IMR-90 (cell line): ENCODE data around the gene SPATA16. TPM values are rescaled to one million over a fixed set of nuclear protein-coding genes. Genes with fewer than 3 reads are reported as not detected.

Experiments used
- ATAC-seq: fragments of 200-7000 bp; cut with Tn5 transposase; 2 replicates; pipeline ENCODE4 v1.9.1; 2020; ENCODE audit warnings: low read depth, mild to moderate bottlenecking, moderate library complexity
- BruUV-seq: library from RNA; stranded (reverse); fragments of 400-500 nt; replicated peaks from 2 replicates; lab custom pipeline; 2021; lab: Mats Ljungman, UMichigan
- CTCF ChIA-PET: fragments of 300-600 bp; formaldehyde crosslinking; extraction: SDS; loops from one replicate; lab custom pipeline; 2021; ENCODE audit warnings: antibody characterized with exemption; lab: Yijun Ruan, JAX
- POLR2A ChIA-PET: fragments of 300-600 bp; sonication (Branson Sonifier 250); formaldehyde crosslinking; loops from one replicate; lab custom pipeline; 2022; ENCODE audit warnings: antibody characterized with exemption; ENCODE audit not compliant: unreplicated experiment; lab: Charles Lee
- DNase-seq: peaks from one replicate; pipeline ENCODE4 v3.0.0; 2013
- H2AFZ ChIP-seq: replicated peaks from 2 replicates; pipeline ENCODE3; 2013; ENCODE audit warnings: low read length, mild to moderate bottlenecking; ENCODE audit not compliant: poor library complexity
- H2AK5ac ChIP-seq: 2 replicates; pipeline ENCODE4 v1.6.1; 2013; ENCODE audit warnings: low read depth, low read length, inconsistent platforms
- H2AK9ac ChIP-seq: replicated peaks from 2 replicates; pipeline ENCODE3; 2013; ENCODE audit warnings: mild to moderate bottlenecking, low read depth, low read length, moderate library complexity; ENCODE audit not compliant: poor library complexity
- H2BK120ac ChIP-seq: 2 replicates; pipeline ENCODE4 v1.6.1; 2013; ENCODE audit warnings: low read depth, low read length, inconsistent platforms
- H2BK15ac ChIP-seq: 3 replicates; pipeline ENCODE4 v1.6.1; 2013; ENCODE audit warnings: low read depth, low read length, inconsistent platforms
- H2BK20ac ChIP-seq: 2 replicates; pipeline ENCODE4 v1.6.1; 2013; ENCODE audit warnings: low read depth, mild to moderate bottlenecking, inconsistent platforms, low read length, moderate library complexity
- H2BK5ac ChIP-seq: 2 replicates; pipeline ENCODE4 v1.6.1; 2013; ENCODE audit warnings: mild to moderate bottlenecking, low read depth, low read length, inconsistent platforms; ENCODE audit not compliant: poor library complexity, severe bottlenecking
- H3K14ac ChIP-seq: replicated peaks from 2 replicates; pipeline ENCODE4 v1.6.1; 2013; ENCODE audit warnings: low read depth, low read length, inconsistent platforms
- H3K18ac ChIP-seq: 2 replicates; pipeline ENCODE4 v1.6.1; 2013; ENCODE audit warnings: low read depth, low read length, control low read depth
- H3K23ac ChIP-seq: 2 replicates; pipeline ENCODE4 v1.6.1; 2013; ENCODE audit warnings: low read depth, low read length, inconsistent platforms
- H3K27ac ChIP-seq: 2 replicates; pipeline ENCODE4 v1.5.1; 2013; ENCODE audit warnings: mild to moderate bottlenecking, control low read depth, low read length; ENCODE audit not compliant: insufficient read depth
- H3K27me3 ChIP-seq: 2 replicates; pipeline ENCODE4 v1.6.1; 2013; ENCODE audit warnings: low read length; ENCODE audit not compliant: control insufficient read depth, insufficient read depth
- H3K36me3 ChIP-seq: 2 replicates; pipeline ENCODE4 v1.6.1; 2013; ENCODE audit warnings: low read length, mixed read lengths; ENCODE audit not compliant: control insufficient read depth, insufficient read depth
- H3K4ac ChIP-seq: 2 replicates; pipeline ENCODE4 v1.6.1; 2013; ENCODE audit warnings: low read depth, low read length, inconsistent platforms
- H3K4me1 ChIP-seq: 2 replicates; pipeline ENCODE4 v1.6.1; 2013; ENCODE audit warnings: low read length, mixed read lengths; ENCODE audit not compliant: control insufficient read depth, insufficient read depth
- H3K4me2 ChIP-seq: 2 replicates; pipeline ENCODE4 v1.6.1; 2013; ENCODE audit warnings: low read depth, mild to moderate bottlenecking, control low read depth, low read length, moderate library complexity
- H3K4me3 ChIP-seq: 2 replicates; pipeline ENCODE4 v1.5.1; 2013; ENCODE audit warnings: low read depth, mild to moderate bottlenecking, control low read depth, low read length, moderate library complexity; ENCODE audit not compliant: insufficient read depth
- H3K56ac ChIP-seq: 2 replicates; pipeline ENCODE4 v1.6.1; 2013; ENCODE audit warnings: low read length, inconsistent platforms; ENCODE audit not compliant: insufficient read depth; ENCODE audit errors: extremely low read depth
- H3K79me1 ChIP-seq, 2 experiments: 2 replicates each; pipeline ENCODE4 v1.6.1; 2013; ENCODE audit warnings: low read length in 2 of 2, inconsistent platforms in 1 of 2, low read depth in 1 of 2
- H3K9ac ChIP-seq: 2 replicates; pipeline ENCODE4 v1.6.1; 2013; ENCODE audit warnings: low read depth, low read length, control low read depth
- H3K9me1 ChIP-seq: 2 replicates; pipeline ENCODE4 v1.6.1; 2013; ENCODE audit warnings: low read length, inconsistent platforms; ENCODE audit not compliant: insufficient read depth
- H3K9me3 ChIP-seq: 2 replicates; pipeline ENCODE4 v1.6.1; 2013; ENCODE audit warnings: low read length; ENCODE audit not compliant: control insufficient read depth, insufficient read depth
- H4K20me1 ChIP-seq: 2 replicates; pipeline ENCODE4 v1.6.1; 2013; ENCODE audit warnings: low read length, inconsistent platforms; ENCODE audit not compliant: insufficient read depth
- H4K5ac ChIP-seq: 2 replicates; pipeline ENCODE4 v1.6.1; 2013; ENCODE audit warnings: mild to moderate bottlenecking, low read depth, low read length, control low read depth
- H4K8ac ChIP-seq, 2 experiments: 2 replicates each; pipeline ENCODE4 v1.6.1; 2013; ENCODE audit warnings: low read depth in 2 of 2, low read length in 2 of 2, control low read depth in 1 of 2, inconsistent platforms in 1 of 2
- H4K91ac ChIP-seq: 2 replicates; pipeline ENCODE4 v1.6.1; 2013; ENCODE audit warnings: low read depth, low read length, inconsistent platforms; ENCODE audit not compliant: insufficient read depth
- CEBPB ChIP-seq: IDR thresholded peaks from 2 replicates; pipeline ENCODE4 v1.6.1; 2012; ENCODE audit warnings: low read depth, low read length, improper control_type of control experiment
- CHD1 ChIP-seq: IDR thresholded peaks from 2 replicates; pipeline ENCODE4 v1.6.1; 2012; ENCODE audit warnings: low read depth, low read length, improper control_type of control experiment
- FOS ChIP-seq: fragments of 150-350 bp; IDR thresholded peaks from 2 replicates; pipeline ENCODE4 v1.6.1; 2016; ENCODE audit warnings: low read depth, low read length
- MAFK ChIP-seq: IDR thresholded peaks from 2 replicates; pipeline ENCODE4 v1.6.1; 2012; ENCODE audit warnings: low read depth, low read length, improper control_type of control experiment
- MAZ ChIP-seq: IDR thresholded peaks from 2 replicates; pipeline ENCODE4 v1.6.1; 2012; ENCODE audit warnings: low read depth, mild to moderate bottlenecking, low read length, improper control_type of control experiment, moderate library complexity, borderline replicate concordance
- MXI1 ChIP-seq: IDR thresholded peaks from 2 replicates; pipeline ENCODE4 v1.6.1; 2012; ENCODE audit warnings: low read depth, mild to moderate bottlenecking, low read length, moderate library complexity, borderline replicate concordance
- POLR2A ChIP-seq: IDR thresholded peaks from 2 replicates; pipeline ENCODE4 v1.6.1; 2012; ENCODE audit warnings: mild to moderate bottlenecking, low read depth, low read length
- RAD21 ChIP-seq: IDR thresholded peaks from 2 replicates; pipeline ENCODE4 v1.6.1; 2012; ENCODE audit warnings: low read length, improper control_type of control experiment
- RCOR1 ChIP-seq: IDR thresholded peaks from 2 replicates; pipeline ENCODE4 v1.6.1; 2012; ENCODE audit warnings: mild to moderate bottlenecking, low read length, improper control_type of control experiment; ENCODE audit not compliant: insufficient replicate concordance
- RFX5 ChIP-seq: IDR thresholded peaks from 2 replicates; pipeline ENCODE4 v1.8.0; 2012; ENCODE audit warnings: low read depth, mild to moderate bottlenecking, low read length, moderate library complexity
- WGBS, 2 experiments: methylation state at CpG; one replicate each; pipeline versions ENCODE4 v1.1.5 to v1.1.7; 2013; ENCODE audit warnings: missing lambda C conversion rate in 2 of 2; ENCODE audit not compliant: insufficient read length in 1 of 2; ENCODE audit errors: extremely low coverage in 2 of 2; 5-methylcytosine and 5-hydroxymethylcytosine counted together
- dilution Hi-C: fragments of 300-500 bp; cut with HindIII; formaldehyde crosslinking; loops from one replicate; pipeline ENCODE4 v1.14.3; 2018; ENCODE audit warnings: low sequenced_read_pairs; ENCODE audit not compliant: unreplicated experiment
- in situ Hi-C: fragments of 300-500 bp; cut with MboI; formaldehyde crosslinking; loops from 3 replicates; pipeline ENCODE4 v1.14.3; 2019; ENCODE audit warnings: low sequenced_read_pairs, inconsistent platforms, mixed read lengths
- intact Hi-C: fragments of 100-400 bp; cut with micrococcal nuclease; formaldehyde crosslinking; loops from 2 replicates; pipeline ENCODE4 v1.10.0; 2022
- polyA plus RNA-seq, 3 experiments: library from polyadenylated mRNA; depleted of rRNA; stranded (reverse); fragments of >200 nt; gene quantifications; 2 replicates each; pipeline ENCODE4 v1.2.3, GENCODE V29; 2012; ENCODE audit warnings: low replicate concordance in 1 of 3
- total RNA-seq: library from RNA; depleted of rRNA; stranded (reverse); fragments of >200 nt; gene quantifications from 2 replicates; pipeline ENCODE4 v1.2.3, GENCODE V29; 2012
- TF ChIP-seq, protein P1 (sequence below): fragments of 150-350 bp; IDR thresholded peaks from 2 replicates; pipeline ENCODE4 v1.6.1; 2017; ENCODE audit warnings: mild to moderate bottlenecking, antibody characterized with exemption, low read length, low read depth

SPATA16 gene
- total and polyA plus RNA-seq, 2 of the 4 experiments (the other 2 are of a cell fraction) = not detected

DNA sequence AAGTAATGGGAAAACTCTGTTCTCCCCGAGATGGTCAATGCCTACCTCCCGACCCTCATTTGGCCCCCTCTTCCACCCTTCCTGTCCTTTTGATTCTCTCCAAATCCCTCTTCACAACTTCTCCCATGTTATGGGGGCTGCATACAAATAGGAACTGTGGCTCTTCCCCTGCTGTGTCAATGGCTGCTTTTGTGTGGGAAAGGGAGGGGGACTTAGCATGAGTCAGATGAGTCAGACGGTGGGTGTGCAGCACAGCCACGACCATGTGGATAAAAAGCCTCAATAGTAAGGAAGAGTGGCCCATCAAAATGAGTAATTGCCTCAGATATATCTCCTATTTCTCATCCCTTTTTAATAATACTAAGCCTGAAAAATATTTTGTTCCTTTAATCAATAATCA lies 31.9 kb downstream of the SPATA16 start:
- H3K4ac ChIP-seq = no peak overlapping the region
- whole genome bisulfite sequencing, 2 experiments = no CpG with 5 or more reads among the region's 4 CpGs
- no peak overlapping the region for H3K4me2 ChIP-seq
- no TSS peak for BruUV-seq
- no peak for TF ChIP-seq RFX5
- TF ChIP-seq FOS = no peak
- no peak for TF ChIP-seq CEBPB
- TF ChIP-seq, protein P1, sequence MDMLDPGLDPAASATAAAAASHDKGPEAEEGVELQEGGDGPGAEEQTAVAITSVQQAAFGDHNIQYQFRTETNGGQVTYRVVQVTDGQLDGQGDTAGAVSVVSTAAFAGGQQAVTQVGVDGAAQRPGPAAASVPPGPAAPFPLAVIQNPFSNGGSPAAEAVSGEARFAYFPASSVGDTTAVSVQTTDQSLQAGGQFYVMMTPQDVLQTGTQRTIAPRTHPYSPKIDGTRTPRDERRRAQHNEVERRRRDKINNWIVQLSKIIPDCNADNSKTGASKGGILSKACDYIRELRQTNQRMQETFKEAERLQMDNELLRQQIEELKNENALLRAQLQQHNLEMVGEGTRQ = no peak
- TF ChIP-seq CHD1 = no peak
- no peak for TF ChIP-seq RAD21
- no peak for TF ChIP-seq MXI1
- TF ChIP-seq POLR2A = no peak
- TF ChIP-seq MAFK = no peak
- no peak for TF ChIP-seq MAZ
- TF ChIP-seq RCOR1 = no peak
- no peak overlapping the region for H3K56ac ChIP-seq
- H2BK120ac ChIP-seq = no peak overlapping the region
- H4K8ac ChIP-seq = no peak overlapping the region
- H2AK9ac ChIP-seq = no peak overlapping the region
- ATAC-seq = no peak
- no peak overlapping the region for H3K4me3 ChIP-seq
- dilution Hi-C loops = no loop called here
- in situ Hi-C loops = no loop called here
- H4K20me1 ChIP-seq = no peaks in the 10 kb centered on the region
- intact Hi-C loops = no loop called here
- no peaks in the 10 kb centered on the region for H3K9me1 ChIP-seq
- no peak overlapping the region for H3K18ac ChIP-seq
- H3K14ac ChIP-seq = no peak overlapping the region
- no peak overlapping the region for H2AK5ac ChIP-seq
- ChIA-PET POLR2A (no interaction called here), CTCF (no interaction called here)
- no peaks in the 10 kb centered on the region for H3K4me1 ChIP-seq
- H4K5ac ChIP-seq = no peak overlapping the region
- DNase-seq = no peak
- H3K27ac ChIP-seq = no peak overlapping the region
- H2BK20ac ChIP-seq = no peak overlapping the region
- no peaks in the 10 kb centered on the region for H3K9me3 ChIP-seq
- H3K9ac ChIP-seq = no peak overlapping the region
- no peak overlapping the region for H2AFZ ChIP-seq
- no peaks in the 10 kb centered on the region for H3K36me3 ChIP-seq
- H3K27me3 ChIP-seq = no peaks in the 10 kb centered on the region
- H2BK5ac ChIP-seq = no peak overlapping the region
- H4K91ac ChIP-seq = no peak overlapping the region
- H3K23ac ChIP-seq = no peak overlapping the region
- H2BK15ac ChIP-seq = no peak overlapping the region
- no peaks in the 10 kb centered on the region for H3K79me1 ChIP-seq
